HepG2 (cell line): ENCODE measurements around the gene NCKAP5L. TPM values are rescaled to one million over a fixed set of nuclear protein-coding genes. Genes with fewer than 3 reads are reported as not detected.

Experiments used
- ATAC-seq: fragments of 200-7000 bp; cut with Tn5 transposase; 3 replicates; pipeline ENCODE4 v1.9.1; 2020; ENCODE audit warnings: mild to moderate bottlenecking, moderate library complexity
- BruUV-seq: library from RNA; stranded (reverse); fragments of 400-500 nt; replicated peaks from 2 replicates; lab custom pipeline; 2021; lab: Mats Ljungman, UMichigan
- CTCF ChIA-PET: fragments of 300-600 bp; formaldehyde crosslinking; extraction: SDS; loops from one replicate; lab custom pipeline; 2021; ENCODE audit warnings: low total read pairs, inconsistent platforms, low intra/inter-chr PET ratio; lab: Yijun Ruan, JAX
- POLR2A ChIA-PET: fragments of 350-600 bp; sonication (Branson Sonifier 250); formaldehyde crosslinking; loops from one replicate; lab custom pipeline; 2020; ENCODE audit warnings: antibody characterized with exemption, inconsistent platforms; lab: Yijun Ruan, JAX
- DNase-seq: peaks from one replicate; pipeline ENCODE4 v3.0.0-alpha.2; 2015; ENCODE audit warnings: low spot score
- FAIRE-seq: peaks from 3 replicates; lab custom pipeline; 2011; peaks lifted over from hg19 to GRCh38; lab: Jason Lieb, UNC
- H2AFZ ChIP-seq: one replicate; pipeline ENCODE4 v1.6.1; 2011; ENCODE audit warnings: low read length, inconsistent platforms
- H3K27ac ChIP-seq: fragments of 300-600 bp; 3 replicates; pipeline ENCODE4 v1.8.0; 2011; ENCODE audit warnings: mixed run types, mild to moderate bottlenecking, mixed read lengths, low read length, inconsistent platforms; ENCODE audit not compliant: insufficient read depth; ENCODE audit errors: extremely low read length
- H3K27me3 ChIP-seq, 2 experiments: fragments of 200-600 bp in 1 of 2; 2 replicates in 1 of 2; 3 replicates in 1 of 2; pipeline versions ENCODE4 v1.6.0 to v1.8.0; 2011; ENCODE audit warnings: low read length in 2 of 2, mild to moderate bottlenecking in 2 of 2, moderate library complexity in 2 of 2, inconsistent platforms in 1 of 2; ENCODE audit not compliant: insufficient read depth in 2 of 2, control insufficient read depth in 1 of 2
- H3K36me3 ChIP-seq, 2 experiments: fragments of 200-600 bp in 1 of 2; replicated peaks in 1 of 2; 2 replicates in 1 of 2; 3 replicates in 1 of 2; pipeline versions ENCODE4 v1.5.1 to v1.8.0; 2011; ENCODE audit warnings: low read length in 2 of 2, inconsistent platforms in 1 of 2; ENCODE audit not compliant: insufficient read depth in 2 of 2, control insufficient read depth in 1 of 2
- H3K4me1 ChIP-seq: 2 replicates; pipeline ENCODE4 v1.5.1; 2012; ENCODE audit warnings: low read length, inconsistent platforms; ENCODE audit not compliant: insufficient read depth
- H3K4me2 ChIP-seq: 2 replicates; pipeline ENCODE4 v1.6.0; 2011; ENCODE audit warnings: low read depth, low read length, inconsistent platforms
- H3K4me3 ChIP-seq, 3 experiments: fragments of 200-600 bp in 1 of 3; sonication (generic), shearing (Covaris generic) in 1 of 3; replicated peaks in 1 of 3; 2 replicates each; pipeline ENCODE4 v1.5.1; 2011 to 2016; ENCODE audit warnings: low read length in 3 of 3, inconsistent platforms in 2 of 3, low read depth in 2 of 3, mild to moderate bottlenecking in 2 of 3, control low read depth in 1 of 3, mixed read lengths in 1 of 3; ENCODE audit not compliant: insufficient read depth in 1 of 3
- H3K79me2 ChIP-seq: one replicate; pipeline ENCODE4 v1.6.1; 2011; ENCODE audit warnings: low read length, inconsistent platforms; ENCODE audit not compliant: insufficient read depth
- H3K9ac ChIP-seq: 2 replicates; pipeline ENCODE4 v1.6.0; 2011; ENCODE audit warnings: mild to moderate bottlenecking, low read depth, low read length, inconsistent platforms; ENCODE audit not compliant: insufficient read depth
- H3K9me3 ChIP-seq: 2 replicates; pipeline ENCODE4 v1.5.1; 2012; ENCODE audit warnings: mild to moderate bottlenecking, low read length
- H4K20me1 ChIP-seq: 2 replicates; pipeline ENCODE4 v1.6.0; 2011; ENCODE audit warnings: inconsistent platforms, mild to moderate bottlenecking, low read length, moderate library complexity; ENCODE audit not compliant: insufficient read depth
- ASH2L ChIP-seq: fragments of 300-600, 200-600 bp; sonication (generic); IDR thresholded peaks from 2 replicates; pipeline ENCODE4 v1.7.0; 2017; ENCODE audit warnings: low read depth, mild to moderate bottlenecking, moderate library complexity, mixed read lengths, low read length; ENCODE audit not compliant: insufficient read length
- CCAR2 ChIP-seq: fragments of 200-400 bp; formaldehyde crosslinking; optimal IDR thresholded peaks from 2 replicates; pipeline ENCODE3; 2018; ENCODE audit warnings: low read depth, mild to moderate bottlenecking, low read length, moderate library complexity
- CREM ChIP-seq, 2 experiments: sonication (generic) in 1 of 2; formaldehyde crosslinking in 1 of 2; IDR thresholded peaks; 2 replicates each; pipeline versions ENCODE4 v1.4.0 to v1.6.1; 2016 to 2020; ENCODE audit warnings: antibody characterized with exemption in 1 of 2, mild to moderate bottlenecking in 1 of 2, missing genetic modification reagents in 1 of 2
- EED ChIP-seq: sonication (generic); formaldehyde crosslinking; IDR thresholded peaks from 2 replicates; pipeline ENCODE4 v1.5.0; 2020; ENCODE audit warnings: mild to moderate bottlenecking, missing genetic modification reagents
- KMT2B ChIP-seq: IDR thresholded peaks from 2 replicates; pipeline ENCODE4 v1.6.1; 2016; ENCODE audit warnings: missing genetic modification reagents, missing compliant biosample characterization
- PAXIP1 ChIP-seq: sonication (generic); formaldehyde crosslinking; conservative IDR thresholded peaks from 2 replicates; pipeline ENCODE4 v1.4.0; 2020; ENCODE audit warnings: mild to moderate bottlenecking, missing genetic modification reagents, moderate library complexity
- SMARCC2 ChIP-seq: fragments of 450-650 bp; IDR thresholded peaks from 2 replicates; pipeline ENCODE4 v1.6.1; 2017; ENCODE audit warnings: antibody characterized with exemption, mild to moderate bottlenecking
- ZBTB25 ChIP-seq: IDR thresholded peaks from 2 replicates; pipeline ENCODE4 v1.6.1; 2018; ENCODE audit warnings: missing genetic modification reagents
- ZNF224 ChIP-seq: sonication (generic); formaldehyde crosslinking; IDR thresholded peaks from 2 replicates; pipeline ENCODE4 v1.5.0; 2020; ENCODE audit warnings: mild to moderate bottlenecking, missing genetic modification reagents
- WGBS: methylation state at CpG from one replicate; pipeline ENCODE4 v1.1.6; 2017; ENCODE audit warnings: low lambda C conversion rate; 5-methylcytosine and 5-hydroxymethylcytosine counted together
- in situ Hi-C: cut with HindIII; loops from 2 replicates; pipeline ENCODE4 v1.10.0; 2017; ENCODE audit warnings: low pct_unique_long_range_greater_than_20kb; ENCODE audit not compliant: extremely low pct_ligation_motif_present
- intact Hi-C: fragments of 100-400 bp; cut with micrococcal nuclease; formaldehyde crosslinking; loops from one replicate; pipeline ENCODE4 v1.10.0; 2022; ENCODE audit not compliant: unreplicated experiment
- polyA plus RNA-seq, 8 experiments: library from polyadenylated mRNA; depleted of rRNA in 3 of 8; stranded (reverse) in 7 of 8; unstranded in 1 of 8; fragments of >200 nt; fragmentation: Illumina TruSeq in 4 of 8; extraction: Trizol in 4 of 8; gene quantifications; 2 replicates each; pipeline versions ENCODE4 v1.2.1 to v1.2.3, GENCODE V29; 2011 to 2016; ENCODE audit warnings: low read depth in 4 of 8, missing spikeins in 1 of 8, mixed read lengths in 1 of 8; ENCODE audit not compliant: insufficient read depth in 1 of 8
- total RNA-seq, 5 experiments: library from RNA; depleted of rRNA; stranded (reverse); fragments of >200 nt; fragmentation: Illumina TruSeq; extraction: Trizol; gene quantifications; 2 replicates each; pipeline ENCODE4 v1.2.3, GENCODE V29; 2016; ENCODE audit warnings: low read depth in 1 of 5

Gene NCKAP5L
- total and polyA plus RNA-seq, 2 of the 13 experiments (the other 11 are each of a cell fraction or from before 2014, with no cell fraction given) = 4.1 to 9.0 TPM

GRCh38 chr12:49750996-49751393 is 77.2 kb downstream of the NCKAP5L start:
- intact Hi-C loops (no loop called here), in situ Hi-C loops (no loop called here)
- Histone ChIP-seq H3K4me3 (no peak overlapping the region), H2AFZ (no peak overlapping the region), H4K20me1 (peaks cover 80% of the 10 kb centered on the region), H3K4me2 (peak overlapping the region; percentile 39), H3K36me3 (peaks cover 19 to 48% of the 10 kb centered on the region in 2 experiments), H3K27ac (no peak overlapping the region), H3K9me3 (no peaks in the 10 kb centered on the region), H3K27me3 (no peaks in the 10 kb centered on the region), H3K4me1 (peaks cover 61% of the 10 kb centered on the region), H3K9ac (no peak overlapping the region), H3K79me2 (peaks cover 87% of the 10 kb centered on the region)
- WGBS = 74% methylated on average over 1 of the region's 1 CpG
- CTCF ChIA-PET = no interaction called here
- POLR2A ChIA-PET = interaction anchor here (2.1 kb wide), 1 partner anchor 10 kb away, joined by 16 read pairs; the partner anchor contains the start of gene TMBIM6
- no peak for TF ChIP-seq SMARCC2
- TF ChIP-seq PAXIP1 (CRISPR knock-in tag) = no peak
- no peak for TF ChIP-seq ZNF224
- no peak for TF ChIP-seq ASH2L
- TF ChIP-seq ZBTB25 (CRISPR knock-in tag) = no peak
- TF ChIP-seq EED (CRISPR knock-in tag) = no peak
- TF ChIP-seq CCAR2 = no peak
- TF ChIP-seq KMT2B (CRISPR knock-in tag) = no peak
- no peak for TF ChIP-seq CREM (IDR thresholded peaks at IDR 0.05)
- TF ChIP-seq CREM (CRISPR knock-in tag; IDR thresholded peaks at IDR 0.05) = no peak
- no TSS peak for BruUV-seq
- FAIRE-seq (no peak), DNase-seq (no peak), ATAC-seq (no peak)
